Stimulated activated CD4-positive, alpha-beta T cell treated with anti-CD3 and anti-CD28 coated beads, Interleukin-15, amount 100 ng/mL, for 24 hours (primary cell): ENCODE data around the gene RCOR2.

ENCODE experiments used
- DNase-seq: peaks from one replicate; pipeline ENCODE4 v3.0.0-alpha.2; 2020

RCOR2 gene

DNA sequence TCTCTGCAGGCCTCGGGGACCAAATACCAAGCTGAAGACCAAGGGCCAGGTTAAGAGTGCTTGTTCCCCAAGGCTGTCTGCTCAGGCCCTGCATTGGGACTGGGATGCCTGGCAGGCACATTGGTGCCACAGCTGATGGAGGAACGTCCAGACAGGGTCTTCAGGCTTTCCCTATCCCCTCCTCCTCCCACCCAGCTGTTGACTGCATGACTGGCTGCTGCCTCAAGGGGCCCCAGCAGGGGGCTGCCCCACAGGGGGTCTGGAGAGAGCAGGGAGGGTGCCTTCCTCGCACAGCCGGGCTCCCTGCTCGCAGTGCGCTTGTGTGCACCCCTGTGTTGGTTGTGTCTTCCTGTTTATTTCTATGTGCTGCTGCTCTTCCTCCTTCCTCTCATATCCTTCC, 9.9 kb downstream of the RCOR2 start:
- DNase-seq: no peak

DNA sequence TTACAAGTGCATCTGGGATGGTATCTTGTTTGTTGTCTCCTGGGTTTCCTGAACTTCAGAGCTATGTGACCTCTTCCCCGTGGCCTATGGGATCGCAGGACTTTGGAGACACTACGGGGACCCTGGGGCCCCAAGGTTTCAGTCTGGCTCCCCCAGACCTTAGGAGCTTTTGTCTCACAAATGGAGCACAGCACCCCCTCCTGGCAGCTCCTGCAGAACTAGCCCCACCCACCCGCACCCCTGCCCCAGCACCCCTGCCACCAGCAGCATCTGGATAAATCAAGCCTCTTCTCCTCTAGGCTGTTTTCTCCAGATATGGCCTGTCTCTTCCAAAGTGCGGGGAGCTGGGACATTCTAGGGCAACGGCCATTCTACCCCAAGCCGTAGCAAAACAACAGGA, 10.4 kb downstream of the RCOR2 start:
- DNase-seq: peak; percentile 67

DNA sequence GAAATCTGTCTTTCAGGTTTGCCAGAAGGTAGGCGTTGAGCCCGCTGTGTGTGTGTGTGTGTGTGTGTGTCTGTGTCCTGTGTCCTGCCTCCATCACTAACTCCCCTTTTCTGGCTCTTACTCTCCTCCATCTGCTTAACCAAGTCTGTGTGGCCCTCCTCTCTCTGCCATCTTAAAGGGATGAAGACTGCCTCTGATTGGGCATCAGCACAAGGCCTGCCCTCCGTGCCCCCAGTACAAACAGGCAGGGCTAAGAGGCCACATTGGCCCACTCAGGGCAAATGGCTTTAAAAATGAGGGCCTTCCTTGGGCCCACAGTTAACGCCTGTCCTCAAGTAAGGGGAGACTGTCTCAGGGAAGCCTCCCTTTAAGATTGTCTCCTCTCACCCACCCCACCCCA, 10.9 kb downstream of the RCOR2 start:
- DNase-seq: no peak

DNA sequence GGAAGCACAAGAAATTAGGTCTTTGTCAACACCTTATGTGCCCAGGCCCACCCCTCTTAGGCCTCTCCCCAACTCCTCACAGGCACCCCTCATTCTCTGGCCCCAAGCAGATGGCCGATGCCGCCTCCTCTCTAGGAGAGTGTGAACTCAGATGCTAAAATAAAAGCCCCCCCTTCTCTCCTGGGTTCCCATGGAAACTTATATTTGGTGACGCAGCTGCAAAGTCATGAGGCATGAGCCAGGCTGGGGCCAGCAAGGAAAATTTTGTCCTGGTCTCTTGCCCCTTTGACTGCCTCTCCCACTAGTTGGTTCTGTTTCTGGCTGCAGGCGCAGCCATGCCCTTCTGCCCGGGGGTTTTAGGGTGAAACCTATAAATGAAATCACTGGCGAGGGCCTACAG, 11.8 kb downstream of the RCOR2 start:
- no peak for DNase-seq

DNA sequence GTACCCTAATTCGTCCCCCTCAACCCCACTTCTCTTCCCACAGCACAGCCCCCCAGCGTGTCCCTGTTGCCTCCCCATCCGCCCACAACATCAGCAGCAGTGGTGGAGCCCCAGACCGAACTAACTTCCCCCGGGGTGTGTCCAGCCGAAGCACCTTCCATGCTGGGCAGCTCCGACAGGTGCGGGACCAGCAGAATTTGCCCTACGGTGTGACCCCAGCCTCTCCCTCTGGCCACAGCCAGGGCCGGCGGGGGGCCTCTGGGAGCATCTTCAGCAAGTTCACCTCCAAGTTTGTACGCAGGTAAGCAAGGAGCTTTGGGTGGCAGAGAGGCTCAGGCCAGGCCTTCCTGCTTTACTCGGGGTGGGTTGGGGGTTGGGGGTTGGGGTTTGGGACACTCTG, 12.2 kb downstream of the RCOR2 start:
- no peak for DNase-seq

DNA sequence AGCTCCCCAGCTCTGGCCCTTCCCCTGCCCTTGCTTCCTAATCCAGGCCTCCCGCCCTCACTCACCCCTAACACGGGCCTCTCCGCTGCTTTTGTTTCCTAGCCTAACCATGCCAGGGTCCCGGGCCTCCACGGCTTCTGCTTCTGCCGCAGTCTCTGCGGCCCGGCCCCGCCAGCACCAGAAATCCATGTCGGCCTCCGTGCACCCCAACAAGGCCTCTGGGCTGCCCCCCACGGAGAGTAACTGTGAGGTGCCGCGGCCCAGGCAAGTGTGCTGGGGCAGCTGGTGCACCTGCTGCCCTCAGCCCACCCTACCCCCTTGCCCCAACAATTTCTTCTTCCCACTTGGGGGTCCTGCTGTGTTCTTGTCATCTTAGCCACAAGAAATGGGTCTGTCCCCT, 13.1 kb downstream of the RCOR2 start:
- DNase-seq: no peak

DNA sequence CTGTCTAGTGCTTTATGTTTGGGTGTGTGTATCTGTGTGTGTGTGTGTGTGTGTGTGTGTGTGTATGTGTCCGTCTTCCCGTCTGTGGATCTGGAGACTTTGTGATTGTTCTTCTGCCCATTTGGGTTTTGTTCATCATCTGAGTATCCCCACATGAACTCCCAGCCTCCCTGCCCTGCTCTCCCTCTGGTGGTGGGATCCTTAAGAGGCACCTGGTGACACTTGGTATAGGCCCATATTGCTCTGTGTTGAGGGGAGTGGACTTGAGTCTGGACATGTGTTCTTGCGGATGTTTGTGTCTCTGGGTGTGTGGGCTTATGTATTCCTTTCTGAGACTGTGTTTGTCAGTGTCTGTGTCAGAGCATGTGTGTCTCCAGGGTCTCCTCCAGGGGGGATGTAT, 15.3 kb downstream of the RCOR2 start:
- no peak for DNase-seq

DNA sequence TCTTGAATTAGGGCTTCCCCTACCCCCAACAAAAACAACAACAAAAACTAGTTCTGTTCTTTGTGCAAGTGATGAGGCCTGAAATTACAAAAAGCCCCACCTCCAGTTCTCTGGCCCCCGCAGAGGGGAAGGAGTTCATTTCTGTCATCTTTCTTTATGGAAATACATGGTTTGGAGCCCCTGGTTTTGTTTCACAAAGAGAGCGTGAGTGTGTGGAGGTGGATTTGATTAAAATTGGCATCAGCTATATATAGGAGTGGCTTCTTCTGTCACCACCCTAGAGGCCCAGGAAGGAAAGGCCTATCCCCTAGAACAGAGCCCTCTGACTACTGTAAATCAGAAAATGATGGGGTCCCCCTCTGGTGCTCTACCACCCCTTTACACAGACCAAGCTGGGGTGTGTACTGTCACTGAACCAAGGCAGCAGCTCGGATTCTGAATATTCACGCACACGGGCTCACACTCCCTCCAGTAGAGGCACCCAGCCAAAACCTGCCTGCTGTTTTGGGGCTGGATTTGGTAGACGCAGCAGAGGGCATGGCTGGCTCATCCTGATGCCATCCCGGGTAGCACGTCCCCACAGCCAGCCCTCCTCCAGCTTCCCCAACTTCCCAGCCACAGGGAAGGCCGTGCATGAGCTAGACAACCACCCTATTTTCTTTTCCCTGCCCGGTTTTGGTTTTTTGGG, 19.4 kb downstream of the RCOR2 start:
- no peak for DNase-seq

DNA sequence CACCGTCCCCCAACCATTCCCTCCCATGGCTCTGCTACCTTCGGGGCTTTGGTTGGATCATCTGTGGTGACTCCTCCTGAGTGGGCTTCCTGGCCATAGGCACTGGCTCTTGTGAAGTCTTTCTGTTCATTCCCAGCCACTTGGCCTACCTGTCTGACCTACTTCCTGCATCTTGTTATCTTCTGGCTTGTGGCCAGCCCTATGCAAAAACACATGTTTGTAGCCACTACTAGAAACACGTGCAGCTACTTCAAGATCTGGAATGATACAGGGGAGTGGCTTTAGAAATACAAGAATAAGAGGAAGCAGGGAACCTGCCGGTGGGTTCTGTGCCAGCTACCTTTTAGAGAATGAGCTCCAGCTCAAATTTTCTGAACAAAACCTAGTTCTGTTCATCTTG, 20.9 kb downstream of the RCOR2 start:
- no peak for DNase-seq

DNA sequence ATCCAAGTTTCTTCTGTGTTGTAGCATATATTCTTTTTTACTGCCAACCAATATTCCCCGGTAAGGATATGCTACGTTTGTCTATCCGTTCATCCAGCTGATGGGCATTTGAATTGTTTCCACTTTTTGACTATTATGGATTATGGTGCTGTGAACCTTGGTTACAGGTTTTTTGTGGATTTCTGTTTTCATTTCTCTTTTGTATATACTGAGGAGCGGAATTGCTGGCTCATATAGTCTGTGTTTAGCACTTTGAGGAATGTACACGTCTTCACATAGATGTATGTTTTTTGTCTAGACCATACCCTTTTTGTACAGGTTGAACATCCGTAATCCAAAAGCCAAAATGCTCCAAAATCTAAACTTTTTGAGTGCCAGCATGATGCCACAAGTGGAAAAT, 23.6 kb downstream of the RCOR2 start:
- DNase-seq: no peak

DNA sequence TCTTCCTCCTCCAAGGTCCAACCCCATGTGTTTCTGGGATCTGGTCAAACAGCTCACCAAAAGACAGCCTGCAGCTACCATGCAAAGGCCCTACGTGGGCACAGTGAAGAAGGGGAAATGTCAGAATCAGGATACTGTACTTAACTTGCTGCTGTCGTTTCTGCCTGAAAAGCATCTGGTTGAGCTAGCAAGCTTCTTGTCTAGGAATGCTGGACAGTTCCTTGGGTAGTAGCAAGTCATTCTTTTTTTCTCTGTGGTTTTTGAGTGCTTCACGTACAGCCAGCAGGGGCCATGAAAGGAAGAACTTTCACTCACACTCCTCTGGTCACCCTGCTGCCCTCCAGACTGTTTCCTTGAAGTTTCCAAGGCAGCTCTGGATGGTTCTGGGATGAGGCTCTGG, 24.7 kb downstream of the RCOR2 start:
- DNase-seq: no peak

DNA sequence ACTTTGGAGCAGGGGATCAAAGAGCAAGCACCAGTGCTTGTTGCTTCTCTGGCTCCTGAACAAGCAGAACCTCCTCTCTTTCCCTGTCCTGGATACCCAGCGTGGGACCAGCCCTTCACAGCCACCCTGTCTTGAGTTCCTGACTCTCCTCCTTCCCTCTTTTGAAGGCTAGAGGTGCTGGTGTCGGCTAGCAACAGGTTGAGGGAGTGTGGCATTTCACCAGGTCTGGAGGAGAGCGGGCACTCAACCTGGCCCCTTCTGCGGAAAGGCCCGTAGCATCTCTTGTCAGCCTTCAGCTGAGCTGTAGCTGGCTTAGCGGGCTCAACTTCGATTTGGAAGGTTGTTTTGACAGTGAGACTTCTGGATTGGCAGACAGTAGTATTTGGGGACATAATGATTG, 26.6 kb downstream of the RCOR2 start:
- no peak for DNase-seq

DNA sequence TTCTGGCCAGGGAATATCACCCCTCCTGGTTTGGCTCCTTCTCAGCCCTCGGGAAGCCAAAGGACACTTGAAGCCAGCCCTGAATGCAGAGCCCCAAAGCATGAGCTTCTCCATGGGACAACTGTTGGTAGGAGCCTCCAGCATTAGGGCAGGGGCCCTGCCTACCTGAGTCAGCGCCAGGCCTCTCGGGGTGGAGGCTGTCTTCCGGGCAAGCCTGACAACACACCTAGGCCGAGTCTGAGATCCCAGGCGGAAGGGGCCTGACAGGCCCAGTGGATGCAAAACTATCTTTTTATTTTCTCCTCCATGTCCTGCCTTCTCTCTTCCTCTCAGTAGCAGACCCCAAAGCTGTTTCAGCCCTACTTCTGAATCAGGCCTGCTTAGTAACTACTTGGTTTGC, 27.6 kb downstream of the RCOR2 start:
- no peak for DNase-seq

DNA sequence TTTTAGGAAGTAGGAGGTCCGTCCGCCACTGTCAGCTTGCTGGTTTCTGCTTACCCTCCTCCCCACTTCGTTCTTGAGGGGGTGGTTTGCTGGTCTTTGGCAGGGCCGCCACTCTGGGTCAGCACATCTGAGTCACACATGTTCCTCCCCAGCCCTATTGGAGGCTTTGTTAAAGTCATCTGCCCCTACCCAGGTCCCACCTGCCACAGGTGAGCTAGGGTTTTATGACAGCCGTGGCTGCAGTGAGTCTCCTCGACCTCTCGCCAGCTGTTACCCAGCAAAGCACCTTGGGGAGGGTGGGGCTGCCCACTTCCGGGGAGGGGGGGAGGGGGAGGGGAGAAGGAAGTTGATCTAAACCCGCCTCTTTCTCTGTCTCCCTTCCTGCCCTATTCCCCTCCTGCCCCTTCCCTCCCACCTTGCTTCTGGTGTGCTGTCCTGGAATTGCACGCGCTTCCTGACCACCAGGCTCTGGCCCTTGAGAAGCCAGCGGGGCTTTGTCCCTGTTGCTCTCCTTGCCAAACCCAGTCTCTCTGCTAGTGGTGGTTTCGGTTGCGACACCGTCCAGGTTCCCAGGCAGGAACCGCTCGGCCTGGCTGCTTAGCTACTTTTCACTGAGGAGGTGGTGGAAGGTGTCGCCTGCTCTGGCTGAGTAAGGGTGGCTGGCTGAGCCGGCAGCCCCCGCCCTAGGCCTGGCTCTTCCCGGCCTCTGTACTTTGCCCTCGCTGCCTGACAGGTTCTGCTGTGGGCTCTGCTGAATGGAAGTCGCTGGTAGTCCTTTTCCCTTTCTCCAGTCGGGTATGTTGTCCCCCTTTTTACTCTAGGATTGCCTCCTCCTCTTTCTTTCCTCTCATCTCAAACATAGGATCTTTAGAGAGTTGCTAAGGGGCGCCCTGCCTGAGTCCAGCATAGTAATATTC, 28.5 kb downstream of the RCOR2 start:
- peak; percentile 75 for DNase-seq

DNA sequence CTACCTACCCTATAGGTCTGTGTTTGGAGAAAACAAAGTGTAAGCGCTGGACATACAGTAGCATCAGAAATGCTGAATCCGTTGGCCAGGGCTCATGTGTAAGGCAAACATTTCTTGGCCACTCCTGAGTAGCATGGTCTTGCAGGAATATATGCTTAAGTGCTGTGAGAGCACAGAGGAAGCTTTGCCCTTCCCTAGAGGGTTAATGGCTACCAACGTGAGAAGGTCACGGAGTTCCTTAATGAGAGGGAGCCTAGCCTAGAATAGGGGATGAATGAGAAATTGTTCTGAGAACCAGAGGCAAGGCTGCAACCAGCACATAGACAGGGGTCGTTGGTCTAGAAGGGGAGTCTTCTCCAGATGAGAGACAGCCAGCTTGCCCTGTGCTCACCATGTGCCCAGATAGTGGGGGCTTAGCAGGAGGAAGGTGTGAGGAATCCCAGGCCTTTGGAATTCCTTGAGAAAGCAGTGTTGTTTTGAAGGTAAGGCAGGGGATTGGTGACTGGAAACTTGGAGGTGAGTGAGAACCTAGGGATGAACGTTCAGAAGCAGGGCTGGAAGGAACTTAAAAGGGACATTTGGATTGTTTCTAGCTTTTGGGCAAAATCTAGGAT, 29.5 kb downstream of the RCOR2 start:
- no peak for DNase-seq

DNA sequence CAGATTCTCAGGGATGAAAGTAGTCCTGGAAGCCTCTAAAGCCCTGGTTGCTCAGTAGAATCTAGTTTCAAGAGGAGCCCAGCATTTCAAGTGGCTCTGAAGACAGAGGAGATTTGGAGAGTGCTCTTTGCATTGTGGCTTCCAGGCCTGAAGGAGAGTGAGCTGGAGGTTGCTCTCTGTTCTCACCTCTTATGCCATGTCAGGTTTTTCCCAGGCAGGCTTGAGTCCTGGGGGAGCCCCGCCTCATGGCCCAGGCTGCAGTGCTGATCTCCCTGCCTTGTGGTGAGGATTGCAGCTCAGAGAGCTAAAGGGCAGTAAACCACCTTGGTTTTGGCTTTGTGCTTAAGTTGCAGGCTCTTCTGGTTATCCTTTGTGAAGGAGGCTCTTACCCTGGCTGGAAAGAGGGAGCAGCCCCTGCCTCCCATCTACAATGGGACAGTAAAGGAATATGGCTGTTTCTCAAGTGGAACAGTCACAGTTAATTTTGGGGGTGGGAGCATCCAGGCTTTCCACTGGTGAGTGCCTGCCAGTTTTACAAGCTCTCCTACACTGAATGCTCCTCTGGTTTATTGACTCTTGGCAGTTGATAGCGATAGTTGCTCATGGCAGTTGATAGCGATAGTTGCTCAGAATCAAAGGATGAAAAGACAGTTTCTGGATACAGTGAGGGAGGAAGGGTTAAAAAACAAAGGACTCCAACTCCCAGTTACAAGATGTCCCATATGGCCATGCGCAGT, 32.6 kb downstream of the RCOR2 start:
- no peak for DNase-seq

DNA sequence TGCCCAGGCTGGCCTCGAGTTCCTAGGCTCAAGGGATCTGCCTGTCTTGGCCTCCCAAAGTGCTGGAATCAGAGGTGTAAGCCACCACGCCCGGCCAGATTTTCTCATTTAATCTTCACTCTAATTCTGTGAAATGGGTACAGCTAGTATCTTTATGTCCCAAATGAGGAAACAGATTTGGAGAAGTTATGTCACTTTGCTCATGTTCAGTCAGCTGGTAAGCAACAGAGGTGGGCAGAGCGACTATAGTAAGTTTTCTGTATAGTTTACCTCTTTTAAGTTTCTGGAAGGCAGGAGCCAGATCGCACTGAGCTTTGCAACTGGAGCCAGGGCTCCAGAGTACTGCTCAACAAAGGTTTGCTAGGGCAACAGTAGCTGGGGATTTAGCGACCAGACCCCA, 33.2 kb downstream of the RCOR2 start:
- DNase-seq: no peak

DNA sequence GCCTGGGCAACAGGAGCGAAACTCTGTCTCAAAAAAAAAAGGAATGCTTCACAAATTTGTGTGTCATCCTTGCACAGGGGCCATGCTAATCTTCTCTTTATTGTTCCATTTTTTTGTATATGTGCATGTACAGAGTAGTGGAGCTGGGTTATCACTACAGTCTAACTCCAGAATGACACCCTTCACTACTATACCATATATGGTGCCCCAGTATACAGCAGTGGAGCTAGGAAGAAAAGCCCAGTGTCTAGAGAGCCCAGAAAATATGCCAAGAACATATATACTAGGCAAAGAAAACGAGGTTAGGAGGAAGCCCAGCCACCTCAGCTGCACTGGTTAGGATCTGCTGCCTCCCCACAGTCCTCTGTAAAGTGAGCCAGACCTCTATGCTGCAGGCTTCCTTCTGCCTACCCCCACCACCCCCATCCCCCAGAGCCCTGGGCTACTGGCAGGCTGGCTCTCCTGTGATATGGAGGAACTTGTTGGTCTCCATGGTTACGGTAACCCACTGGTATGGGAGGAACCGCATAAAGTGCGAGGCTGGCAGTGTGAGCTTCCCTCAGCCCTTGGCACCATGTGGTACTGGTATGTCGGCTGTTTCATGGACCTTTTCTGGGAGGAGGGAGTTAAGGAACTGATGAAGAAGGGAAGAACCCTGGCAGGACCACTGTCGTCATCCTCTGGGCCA, 34.3 kb downstream of the RCOR2 start:
- no peak for DNase-seq

DNA sequence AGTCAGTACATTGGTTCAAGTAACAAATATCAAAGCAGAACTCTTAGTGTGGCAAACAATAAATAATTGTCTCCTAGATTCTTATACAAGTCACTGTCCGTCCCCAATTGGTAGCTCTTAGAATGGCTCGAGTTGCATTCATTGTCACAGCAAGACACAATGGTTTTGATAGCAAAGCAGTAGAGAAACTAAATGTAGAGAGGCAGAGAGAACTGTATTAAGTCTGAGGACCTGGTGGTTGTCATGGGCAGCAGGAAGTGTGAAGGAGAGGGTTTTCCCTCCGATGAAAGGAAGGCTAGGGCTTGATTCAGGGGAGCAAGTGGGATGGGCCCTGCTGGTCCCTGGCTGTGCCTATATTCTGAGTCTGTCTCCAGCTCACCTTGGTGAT, 36.6 kb downstream of the RCOR2 start:
- DNase-seq: no peak

DNA sequence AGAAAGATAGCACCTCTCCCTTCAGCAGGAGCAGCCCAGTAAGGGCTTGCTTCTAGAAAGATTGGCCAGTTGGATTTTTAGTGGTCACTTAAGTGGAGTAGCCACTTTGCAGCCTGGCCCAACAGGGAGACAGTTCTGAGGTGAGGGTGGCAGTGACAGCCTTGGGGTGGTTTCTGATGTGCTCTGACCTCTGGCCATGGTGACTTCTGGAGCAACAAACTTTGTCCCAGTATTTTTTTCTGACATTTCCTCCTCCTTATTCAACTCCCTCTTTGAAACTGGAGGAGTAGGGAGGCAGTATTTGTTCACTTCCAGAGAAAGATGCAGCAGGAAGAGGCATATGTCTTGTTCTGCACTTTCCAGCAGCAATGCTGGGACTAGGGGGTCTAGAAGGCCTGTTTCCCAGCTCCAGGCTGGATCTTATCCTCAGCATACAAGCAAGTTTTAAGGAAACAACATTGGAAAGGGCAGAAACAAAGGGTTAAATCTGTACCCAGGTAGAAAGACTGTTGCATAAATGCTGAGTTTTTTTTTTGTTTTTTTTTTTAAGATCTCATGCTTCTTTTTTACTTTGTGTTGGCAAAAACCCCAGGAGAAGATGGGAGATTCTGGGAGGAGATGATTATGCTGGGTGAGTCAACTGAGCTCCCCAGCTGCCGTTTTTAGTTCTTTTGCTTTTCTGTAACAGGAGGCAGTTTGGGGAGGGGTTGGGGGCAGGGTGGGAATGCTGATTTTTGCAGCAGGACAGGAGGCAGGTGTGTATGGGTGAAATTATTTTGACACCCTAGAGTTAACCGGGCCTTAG, 37.2 kb downstream of the RCOR2 start:
- no peak for DNase-seq

DNA sequence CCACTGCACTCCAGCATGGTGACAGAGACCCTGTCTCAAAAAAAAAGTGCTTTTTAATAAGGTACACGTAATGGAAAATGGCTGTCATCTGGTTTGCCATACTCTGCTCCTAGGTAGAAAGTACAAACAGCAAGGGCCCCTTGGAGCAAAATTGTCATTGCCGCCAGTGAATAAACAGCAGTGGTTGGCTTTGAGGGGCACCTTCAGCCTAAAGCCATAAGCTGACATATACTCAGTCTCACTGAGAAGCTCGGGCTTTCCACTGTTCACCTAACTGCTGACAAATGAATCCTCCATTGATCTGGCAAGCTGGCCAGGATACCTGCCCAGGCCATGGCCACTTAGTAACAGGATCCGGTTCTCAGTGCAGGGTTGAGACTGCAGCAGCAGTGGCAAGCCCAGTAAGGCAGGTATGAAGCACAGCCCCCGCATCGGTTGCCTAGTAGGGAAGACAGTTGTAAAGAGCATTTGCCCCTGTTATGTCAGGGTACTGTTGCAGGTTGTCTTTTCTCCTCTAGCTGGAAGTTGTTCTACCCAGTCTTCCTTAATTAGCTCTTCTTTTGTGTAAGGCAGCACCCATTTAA, 39.2 kb downstream of the RCOR2 start:
- no peak for DNase-seq

DNA sequence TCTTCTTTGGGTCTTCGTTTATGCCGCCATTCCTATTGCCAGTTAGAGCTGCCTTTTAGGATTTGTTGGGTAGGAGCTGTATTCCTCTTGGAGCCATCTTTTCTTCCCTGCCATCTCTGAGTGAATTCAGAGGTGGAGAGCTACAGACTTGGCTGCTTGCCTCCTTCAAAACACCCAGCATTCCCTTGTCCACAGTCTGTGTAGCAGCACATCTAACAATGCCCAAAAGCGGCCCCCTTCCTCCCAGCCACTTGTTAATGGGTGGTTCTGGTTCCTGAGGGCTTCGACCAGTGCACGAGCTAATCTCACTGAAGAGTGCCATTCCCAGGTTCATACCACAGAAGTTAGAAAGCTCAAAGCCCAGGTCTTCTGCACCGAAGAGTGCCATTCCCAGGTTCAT, 40.3 kb downstream of the RCOR2 start:
- DNase-seq: no peak
